GM21529 (cell line): ENCODE measurements around the gene SDF2L1.
"Not testable (repeated sequence)": the region's sequence is repeated elsewhere in the genome, so short reads cannot be mapped to it uniquely, and the experiment has no call there.

Source experiments
- ATAC-seq: cut with Tn5 transposase; IDR thresholded peaks from one replicate; pipeline ENCODE4 v1.9.1; 2021; ENCODE audit not compliant: unreplicated experiment

SDF2L1 gene

GRCh38 chr22:21660904-21661303, 18.8 kb downstream of the SDF2L1 start:
- ATAC-seq, result no peak

- ATAC-seq, result no peak
Measured at GRCh38 chr22:21661991-21662390, 19.9 kb downstream of the SDF2L1 start.

- ATAC-seq, result no peak
Measured at GRCh38 chr22:21663738-21664137, 21.6 kb downstream of the SDF2L1 start.

DNA sequence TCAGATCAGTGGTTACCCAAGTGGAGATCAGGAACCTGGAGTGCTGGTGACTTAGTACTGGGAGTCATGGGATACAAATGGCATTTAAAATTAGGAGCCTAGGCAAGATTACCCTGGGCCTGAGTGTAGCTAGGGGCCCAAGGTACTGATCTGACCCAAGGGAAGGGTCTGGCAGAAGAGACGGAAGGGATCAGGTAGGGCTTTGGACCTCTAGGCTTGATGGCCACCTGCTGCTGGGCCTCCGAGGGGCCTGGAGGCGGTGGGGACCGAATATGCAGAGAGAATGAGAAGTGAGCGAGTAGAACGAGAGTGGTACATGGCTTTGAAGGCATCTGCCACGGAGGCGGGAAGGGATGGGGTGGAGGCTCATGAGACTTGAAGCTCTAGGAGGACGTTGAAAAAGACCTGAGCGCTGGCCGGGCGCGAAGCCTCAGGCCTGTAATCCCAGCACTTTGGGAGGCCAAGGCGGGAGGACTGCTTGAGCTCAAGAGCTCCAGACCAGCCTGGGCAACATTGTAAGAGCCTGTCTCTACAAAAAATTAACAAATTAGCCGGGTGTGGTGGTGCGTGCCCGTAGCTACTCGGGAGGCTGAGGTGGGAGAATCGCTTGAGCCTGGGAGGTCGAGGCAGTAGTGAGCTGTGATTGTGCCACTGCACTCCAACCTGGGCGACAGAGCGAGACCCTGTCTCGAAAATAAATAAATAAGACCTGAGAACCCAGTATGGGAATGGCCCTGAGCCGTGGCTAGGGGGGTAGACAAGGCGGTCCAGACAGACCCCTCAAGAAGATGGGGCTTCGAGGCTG, 23.1 kb downstream of the SDF2L1 start:
- no peak for ATAC-seq

GRCh38 chr22:21666786-21667185, 24.7 kb downstream of the SDF2L1 start:
- ATAC-seq, result no peak

GRCh38 chr22:21669026-21669425, 26.9 kb downstream of the SDF2L1 start:
- ATAC-seq, result no peak

GRCh38 chr22:21672107-21672629, 30.1 kb downstream of the SDF2L1 start:
- no peak for ATAC-seq

- no peak for ATAC-seq
Measured at GRCh38 chr22:21673534-21674321, 31.6 kb downstream of the SDF2L1 start.

DNA sequence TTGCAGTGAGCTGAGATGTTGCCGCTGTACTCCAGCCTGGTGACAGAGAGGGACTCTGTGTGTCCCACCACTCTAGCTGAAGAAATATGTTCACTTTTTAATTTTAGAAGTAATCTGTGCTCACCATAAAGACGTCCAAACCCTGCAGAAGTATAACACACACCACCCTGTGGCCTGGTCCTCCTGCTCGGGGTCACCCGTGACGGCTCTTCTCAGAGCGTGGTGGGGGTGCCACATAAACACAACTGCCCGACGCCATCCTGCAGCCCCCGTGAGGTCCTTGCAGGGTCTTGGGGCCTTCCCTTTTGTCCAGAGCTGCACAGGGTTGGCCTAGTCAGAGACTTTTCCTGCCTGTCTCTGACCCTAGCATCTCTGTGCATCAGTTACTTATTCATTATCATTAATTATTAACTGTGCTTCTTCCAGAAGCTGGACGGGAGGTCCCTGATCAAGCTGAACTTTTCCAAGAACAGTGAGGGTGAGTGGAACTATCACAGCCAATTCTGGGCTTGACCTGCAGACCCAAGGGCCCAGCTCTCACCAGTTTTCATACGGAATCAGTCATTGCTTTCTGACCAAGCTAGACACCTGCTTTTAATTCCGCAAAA, 32.6 kb downstream of the SDF2L1 start:
- no peak for ATAC-seq

DNA sequence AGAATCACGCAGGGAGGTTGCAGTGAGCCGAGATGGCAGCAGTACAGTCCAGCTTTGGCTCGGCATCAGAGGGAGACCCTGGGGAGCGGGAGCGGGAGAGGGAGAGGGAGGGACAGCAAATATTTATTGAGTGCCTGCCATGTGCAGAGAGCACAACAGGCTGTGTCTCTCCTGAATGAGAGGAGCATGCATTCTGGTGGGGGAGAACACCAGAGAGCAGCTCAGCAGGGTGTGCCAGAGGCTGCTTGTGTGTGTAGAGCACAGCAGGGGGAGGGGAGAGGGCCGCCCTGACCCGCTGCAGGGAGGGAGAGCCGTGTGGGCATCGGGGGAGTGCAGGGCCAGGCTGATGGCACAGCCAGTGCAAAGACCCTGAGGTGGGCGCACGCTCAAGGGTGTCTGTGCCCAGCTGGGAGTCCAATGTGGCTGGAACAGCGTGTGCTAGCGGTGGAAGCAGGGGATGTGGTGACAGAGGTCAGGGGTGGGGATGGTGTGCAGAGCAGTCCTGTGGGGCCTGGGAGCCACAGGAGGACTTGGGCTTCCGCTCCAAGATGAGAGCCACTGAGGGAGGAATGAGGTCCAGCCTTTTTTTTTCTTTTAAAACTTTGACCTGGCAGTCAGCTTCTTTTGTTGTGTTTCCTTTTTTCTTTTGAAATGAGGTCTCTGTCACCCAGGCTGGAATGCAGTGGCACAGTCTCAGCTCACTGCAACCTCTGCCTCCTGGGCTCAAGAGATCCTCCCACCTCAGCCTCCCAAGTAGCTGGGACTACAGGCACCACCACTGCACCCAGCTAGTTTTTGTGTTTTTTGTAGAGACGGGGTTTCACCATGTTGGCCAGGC, 35.7 kb downstream of the SDF2L1 start:
- no peak for ATAC-seq

- not testable (repeated sequence) for ATAC-seq
Measured at GRCh38 chr22:21678842-21679241, 36.7 kb downstream of the SDF2L1 start.

DNA sequence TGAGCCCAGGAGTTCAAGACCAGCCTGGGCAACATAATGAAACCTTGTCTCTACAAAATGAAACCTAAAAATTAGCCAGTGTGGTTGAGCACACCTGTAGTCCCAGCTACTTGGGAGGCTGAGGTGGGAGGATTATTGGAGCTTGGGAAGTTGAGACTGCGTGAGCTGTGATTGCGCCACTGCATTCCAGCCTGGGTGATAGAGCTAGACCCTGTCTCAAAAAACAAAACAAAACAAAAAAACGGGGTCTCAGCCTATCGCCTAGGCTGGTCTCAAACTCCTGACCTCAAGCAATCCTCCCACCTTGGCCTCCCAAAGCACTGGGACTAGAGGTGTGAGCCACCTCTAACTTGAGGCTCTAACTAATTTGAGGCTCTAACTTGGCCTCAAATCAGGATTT, 37.3 kb downstream of the SDF2L1 start:
- ATAC-seq, result no peak

DNA sequence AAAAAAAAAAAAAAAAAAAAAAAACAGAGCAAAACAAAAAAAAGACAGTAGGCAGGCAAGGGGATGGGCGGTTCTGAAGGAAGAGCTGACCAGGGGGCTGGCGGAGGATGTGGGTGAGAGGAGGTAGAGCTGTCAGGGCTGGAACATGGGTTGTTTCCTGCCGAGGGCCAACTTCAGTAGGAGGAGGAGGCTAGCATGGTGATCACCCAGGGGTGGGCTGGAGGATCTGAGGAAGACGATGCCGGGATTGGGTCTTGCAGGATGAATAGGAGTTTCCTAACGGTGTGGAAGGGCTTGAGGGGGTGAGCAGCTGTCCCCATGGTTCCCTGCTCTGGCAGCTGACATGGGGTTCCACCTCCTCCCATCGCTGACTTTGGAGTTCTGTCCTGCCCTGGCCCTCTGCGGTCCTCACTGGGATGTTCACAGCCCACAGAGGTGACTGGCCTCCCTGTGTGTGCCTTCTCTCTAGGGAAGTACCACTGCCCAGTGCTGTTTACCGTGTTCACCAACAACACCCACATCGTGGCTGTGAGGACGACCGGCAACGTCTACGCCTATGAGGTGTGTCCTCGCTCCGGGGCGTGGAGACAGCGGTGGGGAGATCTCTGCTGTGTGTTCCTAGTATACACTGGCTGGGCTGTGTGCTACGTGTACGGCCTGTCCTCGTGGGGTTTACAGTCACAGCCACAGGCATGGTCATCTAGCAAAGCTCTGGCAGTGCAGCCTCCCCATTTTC, 38.9 kb downstream of the SDF2L1 start:
- ATAC-seq, result no peak

DNA sequence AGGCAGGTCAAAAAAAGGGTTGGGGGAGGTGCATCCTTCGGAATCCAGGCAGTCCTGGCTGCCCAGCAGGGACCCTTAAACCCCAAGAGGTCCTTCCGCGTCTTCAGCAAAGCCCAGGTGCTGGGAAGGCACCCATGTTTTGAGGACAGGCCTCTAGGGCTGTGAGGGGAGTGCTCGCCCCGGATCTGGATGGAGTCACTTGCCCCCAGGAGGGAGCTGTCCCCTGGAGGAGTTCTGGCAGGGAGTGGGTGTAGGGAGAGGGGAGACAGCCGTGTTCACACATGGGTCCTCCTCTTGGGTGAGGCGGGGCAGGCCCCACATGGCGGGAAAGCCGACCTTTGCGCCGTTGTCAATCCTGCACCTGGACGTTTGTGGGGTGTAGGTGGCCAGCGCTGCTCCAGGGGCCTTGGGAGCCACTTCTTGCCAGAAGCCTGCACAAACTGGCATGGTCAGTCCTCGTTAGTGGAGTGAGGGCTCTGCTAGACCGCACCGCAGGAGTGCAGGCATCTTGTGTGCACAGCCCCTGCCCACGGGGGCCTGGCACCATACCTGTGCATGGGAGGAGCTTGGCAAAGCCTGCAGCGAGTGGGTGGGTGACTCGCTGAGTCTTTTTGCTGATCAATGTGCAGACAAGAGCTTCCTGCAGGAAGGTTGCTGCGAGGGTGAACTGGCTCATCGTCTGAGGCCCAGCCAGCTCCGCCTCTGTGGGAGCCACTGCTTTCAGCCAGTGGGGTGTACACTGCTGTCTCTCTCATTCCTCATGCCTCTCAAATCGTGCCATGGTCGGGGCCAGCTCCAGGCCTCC, 39.7 kb downstream of the SDF2L1 start:
- no peak for ATAC-seq

- ATAC-seq, result no peak
Measured at GRCh38 chr22:21682385-21683175, 40.5 kb downstream of the SDF2L1 start.

DNA sequence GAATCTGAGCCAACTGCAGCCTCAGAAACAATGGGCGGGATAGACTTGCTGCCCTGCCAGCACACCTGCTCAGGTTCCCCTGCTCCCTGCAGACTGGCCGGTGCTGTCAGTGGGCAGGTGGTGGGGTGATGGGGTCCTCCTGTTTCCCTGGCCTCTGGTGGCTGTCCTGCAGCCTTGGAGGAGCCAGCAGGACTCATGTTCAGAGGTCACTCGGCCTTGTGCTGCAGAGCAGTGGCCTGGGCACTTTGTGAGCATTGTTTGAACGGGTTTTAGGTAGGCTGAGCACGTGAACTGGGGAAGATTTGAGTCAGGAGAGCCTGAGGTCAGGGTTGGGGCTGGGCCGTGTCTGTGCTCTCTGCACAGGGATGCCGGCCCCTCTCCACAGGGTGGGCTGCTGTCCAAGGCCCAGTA, 41.3 kb downstream of the SDF2L1 start:
- no peak for ATAC-seq

DNA sequence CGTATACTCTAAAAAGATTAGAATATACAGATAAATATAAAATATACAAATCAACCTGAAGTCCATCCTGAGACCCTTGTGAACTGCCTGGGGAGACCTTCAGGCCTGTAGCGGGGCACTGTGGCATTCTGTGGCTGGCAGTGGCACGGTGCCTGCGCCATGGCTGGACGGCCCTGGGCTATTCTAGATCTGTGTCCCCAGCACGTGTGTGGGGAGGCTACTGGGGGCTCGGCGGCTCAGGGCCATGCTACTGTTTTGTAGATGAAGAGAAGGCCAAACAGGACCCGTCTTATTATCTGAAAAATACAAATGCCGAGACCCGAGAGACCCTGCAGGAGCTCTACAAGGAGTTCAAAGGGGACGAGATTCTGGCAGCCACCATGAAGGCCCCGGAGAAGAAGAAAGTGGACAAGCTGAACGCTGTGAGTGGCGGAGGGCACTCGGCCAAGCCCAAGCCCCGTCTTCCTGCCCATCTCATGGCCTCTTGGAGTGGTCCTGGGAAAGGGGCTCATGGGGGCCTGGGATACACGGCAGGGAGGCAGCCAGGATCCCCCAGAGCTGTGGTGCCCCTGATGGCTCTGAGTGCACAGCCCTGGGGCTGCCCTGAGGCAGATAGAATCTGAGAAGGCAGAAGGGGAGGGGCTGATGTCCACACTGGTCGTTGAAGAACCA, 42.5 kb downstream of the SDF2L1 start:
- ATAC-seq, result no peak

DNA sequence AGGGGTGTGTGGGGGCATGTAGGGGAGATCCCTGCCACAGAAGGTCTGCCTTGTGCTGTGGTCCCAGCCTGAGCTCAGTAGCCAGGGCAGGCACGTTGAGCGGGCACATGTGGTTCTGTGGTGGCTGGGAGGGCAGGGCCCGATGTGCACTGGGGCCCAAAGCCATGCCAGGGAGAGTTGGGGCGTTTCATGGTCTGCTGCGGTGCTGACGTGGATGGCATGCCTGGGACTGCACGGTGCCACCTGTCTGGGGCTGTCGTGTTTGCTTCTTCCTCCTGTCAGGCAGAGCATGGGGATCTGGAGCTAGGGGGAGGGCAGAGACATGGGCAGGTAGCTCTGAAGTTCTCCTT, 43.0 kb downstream of the SDF2L1 start:
- no peak for ATAC-seq
